Neuronal stem cell (in vitro differentiated cells): ENCODE results near the gene BCCIP.

Source experiments
- DNase-seq: peaks from one replicate; pipeline ENCODE4 v3.0.0-alpha.2; 2013; ENCODE audit warnings: low spot score
- H2AFZ ChIP-seq: one replicate; pipeline ENCODE4 v1.6.1; 2013; ENCODE audit warnings: mild to moderate bottlenecking, low read length, inconsistent platforms
- H2AK5ac ChIP-seq: 2 replicates; pipeline ENCODE4 v1.6.1; 2013; ENCODE audit warnings: low read depth, mild to moderate bottlenecking, inconsistent platforms, low read length, moderate library complexity, mixed read lengths
- H2BK120ac ChIP-seq: 2 replicates; pipeline ENCODE4 v1.6.1; 2013; ENCODE audit warnings: low read depth, mild to moderate bottlenecking, inconsistent platforms, low read length, moderate library complexity, mixed read lengths
- H2BK12ac ChIP-seq: one replicate; pipeline ENCODE4 v1.6.1; 2013; ENCODE audit warnings: low read length, inconsistent platforms
- H2BK15ac ChIP-seq: 2 replicates; pipeline ENCODE4 v1.6.1; 2013; ENCODE audit warnings: mild to moderate bottlenecking, low read length, inconsistent platforms, mixed read lengths
- H2BK5ac ChIP-seq: one replicate; pipeline ENCODE4 v1.6.1; 2013; ENCODE audit warnings: inconsistent platforms, mild to moderate bottlenecking, low read length, moderate library complexity
- H3K14ac ChIP-seq: one replicate; pipeline ENCODE4 v1.6.1; 2013; ENCODE audit warnings: low read length, inconsistent platforms
- H3K18ac ChIP-seq: 2 replicates; pipeline ENCODE4 v1.6.1; 2013; ENCODE audit warnings: low read length, inconsistent platforms
- H3K23ac ChIP-seq: 2 replicates; pipeline ENCODE4 v1.6.1; 2013; ENCODE audit warnings: low read depth, mild to moderate bottlenecking, mixed read lengths, low read length, inconsistent platforms; ENCODE audit not compliant: poor library complexity
- H3K27ac ChIP-seq: replicated peaks from 3 replicates; pipeline ENCODE4 v1.5.1; 2013; ENCODE audit warnings: low read length, inconsistent platforms
- H3K27me3 ChIP-seq, 3 experiments: 2 replicates each; pipeline ENCODE4 v1.6.1; 2013; ENCODE audit warnings: low read length in 3 of 3, mild to moderate bottlenecking in 2 of 3, inconsistent platforms in 1 of 3, low read depth in 1 of 3, mixed read lengths in 1 of 3, moderate library complexity in 1 of 3; ENCODE audit not compliant: control insufficient read depth in 3 of 3, insufficient read depth in 3 of 3
- H3K36me3 ChIP-seq, 2 donors: replicated peaks in 1 of 2; 2 replicates each; pipeline ENCODE4 v1.6.1; 2013; ENCODE audit warnings: low read length in 2 of 2; ENCODE audit not compliant: control insufficient read depth in 2 of 2, insufficient read depth in 2 of 2
- H3K4ac ChIP-seq: 2 replicates; pipeline ENCODE4 v1.6.1; 2013; ENCODE audit warnings: inconsistent platforms, mild to moderate bottlenecking, low read length, moderate library complexity
- H3K4me1 ChIP-seq, 2 donors: 1 replicate in 1 of 2; 2 replicates in 1 of 2; pipeline ENCODE4 v1.6.1; 2013; ENCODE audit warnings: low read length in 2 of 2, low read depth in 1 of 2; ENCODE audit not compliant: control insufficient read depth in 2 of 2, insufficient read depth in 1 of 2
- H3K4me2 ChIP-seq: one replicate; pipeline ENCODE4 v1.6.1; 2013; ENCODE audit warnings: mild to moderate bottlenecking, low read length, inconsistent platforms; ENCODE audit not compliant: insufficient read depth, poor library complexity, severe bottlenecking
- H3K4me3 ChIP-seq, 2 donors: 2 replicates each; pipeline ENCODE4 v1.5.1; 2013; ENCODE audit warnings: low read length in 2 of 2, mild to moderate bottlenecking in 2 of 2, inconsistent platforms in 1 of 2, moderate library complexity in 1 of 2
- H3K79me1 ChIP-seq: one replicate; pipeline ENCODE4 v1.6.1; 2013; ENCODE audit warnings: low read depth, mild to moderate bottlenecking, inconsistent platforms, low read length, moderate library complexity
- H3K9ac ChIP-seq: one replicate; pipeline ENCODE4 v1.6.1; 2013; ENCODE audit warnings: mild to moderate bottlenecking, low read depth, low read length, inconsistent platforms; ENCODE audit not compliant: poor library complexity
- H3K9me3 ChIP-seq, 2 donors: replicated peaks in 1 of 2; 2 replicates each; pipeline versions ENCODE3 to v1.6.1; 2013; ENCODE audit warnings: low read length in 2 of 2, mild to moderate bottlenecking in 2 of 2, inconsistent platforms in 1 of 2, low read depth in 1 of 2, mixed read lengths in 1 of 2, moderate library complexity in 1 of 2; ENCODE audit not compliant: control insufficient read depth in 2 of 2, insufficient read depth in 1 of 2
- H4K8ac ChIP-seq: one replicate; pipeline ENCODE4 v1.6.1; 2013; ENCODE audit warnings: low read depth, mild to moderate bottlenecking, inconsistent platforms, low read length, moderate library complexity
- H4K91ac ChIP-seq: one replicate; pipeline ENCODE4 v1.6.1; 2013; ENCODE audit warnings: low read length, low read depth, mild to moderate bottlenecking, inconsistent platforms; ENCODE audit not compliant: poor library complexity
- WGBS, 2 donors: extraction: QIAGEN DNeasy Blood & Tissue Kit; methylation state at CpG; one replicate each; pipeline ENCODE4 v1.1.7; 2013; ENCODE audit warnings: missing lambda C conversion rate in 2 of 2, mixed read lengths in 1 of 2; ENCODE audit not compliant: insufficient read length in 2 of 2, insufficient replicate concordance in 1 of 2; ENCODE audit errors: extremely low coverage in 2 of 2; 5-methylcytosine and 5-hydroxymethylcytosine counted together

The BCCIP gene

GRCh38 chr10:125795128-125795527 lies 28.2 kb upstream of the BCCIP start:
- no peaks in the 10 kb centered on the region for H3K9me3 ChIP-seq
- H3K14ac ChIP-seq: no peak overlapping the region
- no peak overlapping the region for H3K4me2 ChIP-seq
- no peak overlapping the region for H2BK15ac ChIP-seq
- H3K23ac ChIP-seq: peak overlapping the region; percentile 39
- no peak overlapping the region for H2BK12ac ChIP-seq
- no peak overlapping the region for H4K8ac ChIP-seq
- no peak overlapping the region for H2BK120ac ChIP-seq
- H2AK5ac ChIP-seq: no peak overlapping the region
- H3K36me3 ChIP-seq: peaks cover 16 to 53% of the 10 kb centered on the region in 2 donors
- no peak overlapping the region for H3K4ac ChIP-seq
- no peak overlapping the region for H4K91ac ChIP-seq
- no peak for DNase-seq
- H3K4me1 ChIP-seq: no peaks in the 10 kb centered on the region
- peak overlapping the region; percentile 82 for H3K9ac ChIP-seq
- no peaks in the 10 kb centered on the region for H3K27me3 ChIP-seq
- WGBS, 2 donors: no CpG with 5 or more reads among the region's 2 CpGs
- H2AFZ ChIP-seq: no peak overlapping the region
- H2BK5ac ChIP-seq: no peak overlapping the region
- H3K4me3 ChIP-seq: no peak overlapping the region
- no peak overlapping the region for H3K27ac ChIP-seq
- peak overlapping the region; percentile 17 for H3K18ac ChIP-seq
- H3K79me1 ChIP-seq: no peaks in the 10 kb centered on the region

- no peaks in the 10 kb centered on the region for H3K4me1 ChIP-seq
- no peak overlapping the region for H3K18ac ChIP-seq
- no peak overlapping the region for H3K4me2 ChIP-seq
- H3K4ac ChIP-seq: no peak overlapping the region
- H3K4me3 ChIP-seq: peak overlapping the region in 1 of 2 donors; percentile 14
- H4K91ac ChIP-seq: peak overlapping the region; percentile 9
- no peak overlapping the region for H4K8ac ChIP-seq
- H3K27ac ChIP-seq: no peak overlapping the region
- H3K36me3 ChIP-seq: peaks cover 16 to 53% of the 10 kb centered on the region in 2 donors
- no peak overlapping the region for H3K23ac ChIP-seq
- DNase-seq: no peak
- H3K9ac ChIP-seq: no peak overlapping the region
- no peaks in the 10 kb centered on the region for H3K79me1 ChIP-seq
- no peaks in the 10 kb centered on the region for H3K9me3 ChIP-seq
- no peaks in the 10 kb centered on the region for H3K27me3 ChIP-seq
- no peak overlapping the region for H2AFZ ChIP-seq
- no peak overlapping the region for H2BK120ac ChIP-seq
- H2BK12ac ChIP-seq: no peak overlapping the region
- WGBS, 2 donors: no CpG with 5 or more reads among the region's 8 CpGs
- H3K14ac ChIP-seq: no peak overlapping the region
- no peak overlapping the region for H2AK5ac ChIP-seq
- no peak overlapping the region for H2BK5ac ChIP-seq
- H2BK15ac ChIP-seq: no peak overlapping the region
These were observed 27.6 kb upstream of the BCCIP start for GRCh38 chr10:125795637-125796190.

GRCh38 chr10:125797424-125797823 lies 25.9 kb upstream of the BCCIP start:
- no peak overlapping the region for H3K9ac ChIP-seq

GRCh38 chr10:125797994-125798662 lies 25.2 kb upstream of the BCCIP start:
- DNase-seq: no peak
- Histone ChIP-seq H3K36me3 (peaks cover 12 to 38% of the 10 kb centered on the region in 2 donors), H3K9ac (no peak overlapping the region), H3K27me3 (no peaks in the 10 kb centered on the region), H3K4me2 (no peak overlapping the region), H2AFZ (no peak overlapping the region), H3K14ac (no peak overlapping the region), H4K91ac (no peak overlapping the region), H3K18ac (peak overlapping the region; percentile 19), H3K4me1 (no peaks in the 10 kb centered on the region), H2BK5ac (no peak overlapping the region), H3K23ac (no peak overlapping the region), H2BK12ac (no peak overlapping the region), H3K4ac (no peak overlapping the region), H2BK15ac (no peak overlapping the region), H3K4me3 (no peak overlapping the region), H3K9me3 (no peaks in the 10 kb centered on the region), H3K27ac (no peak overlapping the region), H2AK5ac (no peak overlapping the region), H2BK120ac (no peak overlapping the region), H4K8ac (no peak overlapping the region), H3K79me1 (no peaks in the 10 kb centered on the region)
- WGBS, 2 donors: no CpG with 5 or more reads among the region's 5 CpGs

More at GRCh38 chr10:125797424-125797823, 25.9 kb upstream of the BCCIP start:
- peaks cover 13 to 44% of the 10 kb centered on the region in 2 donors for H3K36me3 ChIP-seq
- H3K4me2 ChIP-seq: no peak overlapping the region
- H3K4me3 ChIP-seq: no peak overlapping the region
- H3K14ac ChIP-seq: no peak overlapping the region
- H2AFZ ChIP-seq: no peak overlapping the region
- H2AK5ac ChIP-seq: no peak overlapping the region
- H3K4me1 ChIP-seq: no peaks in the 10 kb centered on the region
- H4K91ac ChIP-seq: no peak overlapping the region
- no peak for DNase-seq
- no peak overlapping the region for H2BK12ac ChIP-seq
- no peak overlapping the region for H3K27ac ChIP-seq
- H3K4ac ChIP-seq: no peak overlapping the region
- no peaks in the 10 kb centered on the region for H3K9me3 ChIP-seq
- H3K27me3 ChIP-seq: no peaks in the 10 kb centered on the region
- no peak overlapping the region for H2BK120ac ChIP-seq
- H4K8ac ChIP-seq: no peak overlapping the region
- no peak overlapping the region for H2BK15ac ChIP-seq
- no peak overlapping the region for H3K23ac ChIP-seq
- no peaks in the 10 kb centered on the region for H3K79me1 ChIP-seq
- no CpG with 5 or more reads among the region's 8 CpGs for WGBS, 2 donors
- H3K18ac ChIP-seq: no peak overlapping the region
- H2BK5ac ChIP-seq: no peak overlapping the region
